Gastrocnemius medialis (tissue), 4 donors: ENCODE data around the gene CHST10. TPM values are rescaled to one million over a fixed set of nuclear protein-coding genes. Genes with fewer than 3 reads are reported as not detected.

Source experiments
- ATAC-seq, 2 donors: fragments of 150-250 bp; one replicate each; pipeline ENCODE4 v1.9.1; 2016
- DNase-seq, 2 donors: peaks; one replicate each; pipeline ENCODE4 v3.0.0-alpha.2; 2019
- H3K27ac ChIP-seq, 4 donors: fragments of 200-600 bp; sonication (generic); 1 replicate in 1 of 4; 2 replicates in 3 of 4; pipeline ENCODE4 v1.5.1; 2016 to 2018; ENCODE audit warnings: mild to moderate bottlenecking in 2 of 4, moderate library complexity in 1 of 4
- H3K27me3 ChIP-seq, 3 donors: fragments of 200-600 bp; sonication (generic) in 2 of 3; 1 replicate in 1 of 3; 2 replicates in 2 of 3; pipeline versions ENCODE4 v1.5.1 to v1.6.0; 2016 to 2019; ENCODE audit warnings: mild to moderate bottlenecking in 1 of 3, moderate library complexity in 1 of 3
- H3K36me3 ChIP-seq, 2 donors: fragments of 200-600 bp; sonication (generic) in 1 of 2; one replicate each; pipeline ENCODE4 v1.5.1; 2017 to 2018
- H3K4me1 ChIP-seq, 2 donors: fragments of 200-600 bp; sonication (generic) in 1 of 2; one replicate each; pipeline ENCODE4 v1.5.1; 2016 to 2017; ENCODE audit warnings: mild to moderate bottlenecking in 2 of 2
- H3K4me3 ChIP-seq, 4 donors: fragments of 200-600 bp; sonication (generic) in 3 of 4; 1 replicate in 1 of 4; 2 replicates in 3 of 4; pipeline ENCODE4 v1.5.1; 2016 to 2019; ENCODE audit warnings: mild to moderate bottlenecking in 2 of 4
- H3K9me3 ChIP-seq, 3 donors: fragments of 200-600 bp; sonication (generic) in 2 of 3; 1 replicate in 1 of 3; 2 replicates in 2 of 3; pipeline ENCODE4 v1.5.1; 2016 to 2019
- POLR2A ChIP-seq, 2 donors: fragments of 450-650 bp; IDR thresholded peaks; one replicate each; pipeline ENCODE4 v1.6.1; 2017; ENCODE audit warnings: antibody characterized with exemption in 2 of 2, mild to moderate bottlenecking in 2 of 2, moderate library complexity in 2 of 2
- in situ Hi-C, 4 donors: fragments of 200-750 bp; cut with MboI; loops; one replicate each; pipeline versions ENCODE4 v1.15.0 to v1.8.0; 2017; ENCODE audit warnings: low sequenced_read_pairs in 4 of 4
- intact Hi-C: fragments of 100-400 bp; cut with DNase I; formaldehyde crosslinking; loops from one replicate; pipeline ENCODE4 v1.15.1; 2023; ENCODE audit warnings: low total_unique reads
- total RNA-seq, 4 donors: library from RNA; depleted of rRNA; stranded (reverse); fragments of >200 nt; gene quantifications; one replicate each; pipeline versions ENCODE4 v1.1.0 to v1.2.3, GENCODE V29; 2016
- TF ChIP-seq, protein P1 (sequence below), 5 experiments: fragments of 450-650 bp in 3 of 5; fragments of 200-600 bp in 2 of 5; sonication (generic) in 2 of 5; IDR thresholded peaks in 4 of 5; conservative IDR thresholded peaks in 1 of 5; 1 replicate in 4 of 5; 2 replicates in 1 of 5; pipeline ENCODE4 v1.5.1; 2016 to 2019; ENCODE audit warnings: antibody characterized with exemption in 5 of 5, mild to moderate bottlenecking in 3 of 5, moderate library complexity in 3 of 5

Gene CHST10
- total RNA-seq, 4 donors from 2014 or later, result 3.3 to 7.4 (median 5.5) TPM

DNA sequence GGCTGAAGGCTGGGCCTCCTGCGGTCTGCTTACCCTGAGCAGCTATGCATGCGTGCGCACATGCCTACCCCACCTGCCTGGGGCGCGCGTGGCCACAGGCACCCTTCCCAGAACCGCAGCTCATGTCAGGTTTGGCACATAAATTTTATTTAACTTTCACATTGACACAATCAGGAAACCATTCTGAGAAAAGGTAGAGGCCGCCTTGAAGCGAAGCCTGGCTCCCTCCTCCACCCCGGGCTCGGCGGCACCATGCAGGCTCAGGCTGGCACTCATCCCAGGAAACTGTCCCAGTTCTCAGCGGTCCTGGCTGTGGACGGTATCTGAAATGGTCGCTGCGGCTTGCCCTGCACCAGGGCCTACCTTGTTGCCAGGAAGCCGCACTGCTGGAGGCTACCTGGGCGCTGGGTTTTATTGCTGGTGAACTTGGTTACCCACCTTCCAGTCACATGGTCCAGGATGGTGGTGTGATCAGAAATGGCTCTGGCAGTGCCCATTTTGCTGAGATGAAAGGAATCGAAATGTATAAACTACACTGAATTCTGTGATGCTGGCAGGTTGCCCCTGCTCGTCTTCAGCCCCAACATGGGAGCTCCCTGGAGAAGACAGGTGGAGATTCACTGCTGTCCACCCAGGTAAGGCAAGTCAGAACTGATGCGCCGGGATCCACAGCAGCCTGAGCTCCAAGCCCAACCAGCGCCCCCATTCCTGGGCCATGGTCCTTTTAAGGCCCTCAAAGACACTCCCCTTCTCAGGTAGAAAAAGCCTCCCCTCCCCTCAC lies 25.5 kb downstream of the CHST10 start:
- H3K27me3 ChIP-seq, result no peaks in the 10 kb centered on the region
- DNase-seq (no peak), ATAC-seq (no peak)
- no peak overlapping the region for H3K27ac ChIP-seq
- intact Hi-C loops (no loop called here), in situ Hi-C loops (no loop called here)
- H3K4me1 ChIP-seq, result no peaks in the 10 kb centered on the region
- peaks cover 0 to 25% of the 10 kb centered on the region in 2 donors for H3K36me3 ChIP-seq
- TF ChIP-seq POLR2A (IDR thresholded peaks at IDR 0.05), result no peak
- TF ChIP-seq, protein P1, sequence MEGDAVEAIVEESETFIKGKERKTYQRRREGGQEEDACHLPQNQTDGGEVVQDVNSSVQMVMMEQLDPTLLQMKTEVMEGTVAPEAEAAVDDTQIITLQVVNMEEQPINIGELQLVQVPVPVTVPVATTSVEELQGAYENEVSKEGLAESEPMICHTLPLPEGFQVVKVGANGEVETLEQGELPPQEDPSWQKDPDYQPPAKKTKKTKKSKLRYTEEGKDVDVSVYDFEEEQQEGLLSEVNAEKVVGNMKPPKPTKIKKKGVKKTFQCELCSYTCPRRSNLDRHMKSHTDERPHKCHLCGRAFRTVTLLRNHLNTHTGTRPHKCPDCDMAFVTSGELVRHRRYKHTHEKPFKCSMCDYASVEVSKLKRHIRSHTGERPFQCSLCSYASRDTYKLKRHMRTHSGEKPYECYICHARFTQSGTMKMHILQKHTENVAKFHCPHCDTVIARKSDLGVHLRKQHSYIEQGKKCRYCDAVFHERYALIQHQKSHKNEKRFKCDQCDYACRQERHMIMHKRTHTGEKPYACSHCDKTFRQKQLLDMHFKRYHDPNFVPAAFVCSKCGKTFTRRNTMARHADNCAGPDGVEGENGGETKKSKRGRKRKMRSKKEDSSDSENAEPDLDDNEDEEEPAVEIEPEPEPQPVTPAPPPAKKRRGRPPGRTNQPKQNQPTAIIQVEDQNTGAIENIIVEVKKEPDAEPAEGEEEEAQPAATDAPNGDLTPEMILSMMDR (IDR thresholded peaks at IDR 0.05 in 4 of 5, conservative IDR thresholded peaks at IDR 0.05 in 1 of 5), result no peak
- H3K9me3 ChIP-seq, result no peaks in the 10 kb centered on the region
- no peak overlapping the region for H3K4me3 ChIP-seq

DNA sequence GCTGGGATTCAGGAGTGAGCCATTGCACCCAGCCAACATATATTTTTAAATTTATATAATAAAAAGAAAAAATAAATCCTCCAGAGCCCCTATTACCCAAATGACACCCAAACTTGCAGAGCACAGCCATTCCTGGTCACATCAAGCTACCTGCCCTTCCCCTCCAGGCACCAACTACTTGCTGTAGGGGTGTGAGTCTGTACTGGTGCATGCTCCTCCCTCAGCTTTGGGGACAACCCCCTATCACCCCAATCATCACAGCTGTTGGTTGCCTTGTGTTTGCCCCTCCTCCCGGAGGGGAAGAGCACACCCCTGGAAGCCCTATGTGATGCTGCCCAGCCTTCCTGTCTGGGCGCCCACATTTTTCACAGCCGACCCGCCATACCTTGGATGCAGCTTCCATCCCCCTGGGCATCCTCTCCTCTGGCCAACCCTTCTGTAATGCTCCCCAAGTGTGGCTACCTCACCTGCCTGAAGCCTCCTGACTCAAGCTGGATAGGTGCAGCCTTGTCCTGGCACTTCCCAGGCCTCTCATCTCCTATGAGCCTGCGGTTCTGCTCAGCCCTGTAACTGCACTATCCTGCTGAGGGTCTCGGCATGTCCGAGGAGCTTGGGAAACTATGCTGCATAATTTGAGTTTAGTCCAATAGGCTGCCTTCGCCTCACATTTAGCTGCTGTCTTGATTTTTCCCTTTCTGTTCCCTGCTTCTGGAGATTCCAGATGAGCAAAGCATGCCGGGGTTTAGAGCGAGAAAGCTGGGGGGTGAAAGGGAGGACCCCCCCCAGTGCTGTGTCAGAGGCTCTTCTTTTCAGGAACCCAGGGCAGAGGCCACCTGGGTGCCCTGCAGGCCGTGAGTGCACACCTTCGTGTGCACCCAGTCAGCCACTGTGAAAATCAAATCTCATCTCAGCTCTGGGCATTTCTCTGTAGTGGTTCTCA lies 27.2 kb downstream of the CHST10 start:
- TF ChIP-seq, protein P1 (IDR thresholded peaks at IDR 0.05 in 4 of 5, conservative IDR thresholded peaks at IDR 0.05 in 1 of 5), result no peak
- no peak for TF ChIP-seq POLR2A (IDR thresholded peaks at IDR 0.05)
- Histone ChIP-seq H3K36me3 (peaks cover 0 to 20% of the 10 kb centered on the region in 2 donors), H3K4me1 (no peaks in the 10 kb centered on the region), H3K27me3 (no peaks in the 10 kb centered on the region), H3K27ac (no peak overlapping the region), H3K4me3 (no peak overlapping the region), H3K9me3 (no peaks in the 10 kb centered on the region)
- no peak for ATAC-seq
- intact Hi-C loops (no loop called here), in situ Hi-C loops (no loop called here)
- no peak for DNase-seq

DNA sequence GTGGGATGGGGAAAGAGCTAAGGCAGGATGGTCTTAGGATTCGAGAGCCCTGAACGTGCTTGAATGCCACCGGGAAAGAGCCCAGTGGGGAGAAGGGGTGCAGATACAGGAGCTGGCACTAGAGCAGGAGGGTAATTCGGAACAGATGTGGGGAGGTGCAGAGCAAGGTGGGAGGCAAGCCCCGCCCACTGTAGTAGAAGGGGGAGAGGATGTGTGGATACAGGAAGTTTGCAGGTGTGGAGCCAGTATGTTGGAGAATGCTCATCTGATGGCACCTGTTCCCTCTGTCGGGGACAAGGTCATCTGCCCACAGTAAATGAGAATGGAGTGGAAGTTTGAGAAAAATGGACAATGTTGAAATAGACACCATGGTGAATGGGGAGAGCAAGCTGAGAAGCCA lies 28.8 kb downstream of the CHST10 start:
- Histone ChIP-seq H3K27me3 (no peaks in the 10 kb centered on the region), H3K27ac (no peak overlapping the region), H3K36me3 (peaks cover 0 to 15% of the 10 kb centered on the region in 2 donors), H3K9me3 (no peaks in the 10 kb centered on the region), H3K4me3 (no peak overlapping the region), H3K4me1 (no peaks in the 10 kb centered on the region)
- intact Hi-C loops, result no loop called here
- in situ Hi-C loops, result loop anchor here in 2 of 4 donors (10.0 kb wide), 2 partner anchors 124 to 824 kb away; no protein-coding TSS in a partner anchor
- no peak for DNase-seq
- ATAC-seq, result no peak
- no peak for TF ChIP-seq POLR2A (IDR thresholded peaks at IDR 0.05)
- TF ChIP-seq, protein P1 (IDR thresholded peaks at IDR 0.05 in 4 of 5, conservative IDR thresholded peaks at IDR 0.05 in 1 of 5), result no peak

DNA sequence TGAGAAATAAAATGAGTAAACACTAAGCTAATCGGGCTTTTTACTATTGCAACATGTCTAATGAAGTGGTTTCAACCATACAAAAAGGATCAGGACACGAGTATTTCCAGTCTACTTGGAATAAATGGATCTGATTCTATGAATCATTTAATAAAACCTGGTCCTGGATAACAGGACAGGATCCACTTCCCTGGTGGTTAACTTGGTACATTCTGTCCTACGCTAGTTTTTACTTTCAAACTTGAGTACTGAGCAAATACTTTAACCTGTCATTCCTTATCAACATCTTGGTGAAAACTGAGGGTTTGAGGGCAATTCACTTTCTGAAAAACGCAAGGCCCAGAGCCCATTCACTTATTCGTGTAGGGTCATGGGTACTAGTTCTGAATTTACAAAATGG lies 33.5 kb downstream of the CHST10 start:
- intact Hi-C loops, result no loop called here
- no peaks in the 10 kb centered on the region for H3K4me1 ChIP-seq
- in situ Hi-C loops, result loop anchor here in 3 of 4 donors (5.0 to 10.0 kb wide), 4 partner anchors 117 to 819 kb away; no protein-coding TSS in a partner anchor
- ATAC-seq (no peak), DNase-seq (no peak)
- H3K9me3 ChIP-seq, result no peaks in the 10 kb centered on the region
- H3K4me3 ChIP-seq, result no peak overlapping the region
- no peak overlapping the region for H3K27ac ChIP-seq
- H3K36me3 ChIP-seq, result no peaks in the 10 kb centered on the region
- no peak for TF ChIP-seq POLR2A (IDR thresholded peaks at IDR 0.05)
- TF ChIP-seq, protein P1 (IDR thresholded peaks at IDR 0.05 in 4 of 5, conservative IDR thresholded peaks at IDR 0.05 in 1 of 5), result no peak
- H3K27me3 ChIP-seq, result no peaks in the 10 kb centered on the region
